ENCODE results near the gene TENM3.

Gene TENM3

DNA sequence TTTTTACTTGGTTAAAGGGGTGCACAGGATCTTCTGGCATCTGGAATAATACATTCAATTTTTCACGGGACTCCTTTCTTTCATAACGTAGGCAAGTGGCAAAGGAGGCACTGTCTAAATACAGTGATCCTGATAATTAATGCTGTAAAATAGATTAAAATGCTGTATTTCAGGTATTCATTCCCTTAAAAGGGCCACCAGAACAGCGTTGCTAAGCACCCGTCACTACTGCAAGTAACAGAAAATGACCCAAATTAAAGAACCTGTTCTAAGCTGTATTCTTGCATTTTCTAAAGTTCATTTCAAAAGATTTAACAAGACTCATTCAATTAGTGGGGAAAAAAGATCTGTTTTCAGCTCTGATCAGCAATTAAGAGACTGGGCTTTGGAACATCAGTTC, 208.2 kb downstream of the TENM3 start:
- H3K4me3 ChIP-seq (ENCODE audit: low read depth in 1 of 2, low read length in 2 of 2) = no peak overlapping the region
- H3K27ac ChIP-seq (ENCODE audit: low read depth, low read length) = no peak overlapping the region
- H3K9me3 ChIP-seq (ENCODE audit: control insufficient read depth in 1 of 2, low read length in 2 of 2) = no peaks in the 10 kb centered on the region
- no peaks in the 10 kb centered on the region for H3K36me3 ChIP-seq (ENCODE audit: control insufficient read depth in 1 of 2, insufficient read depth in 2 of 2, low read length in 2 of 2)
- no peak overlapping the region for H3K9ac ChIP-seq (ENCODE audit: low read depth in 1 of 2, low read length in 2 of 2)
- peaks cover 19 to 41% of the 10 kb centered on the region in 2 donors for H3K27me3 ChIP-seq (ENCODE audit: control insufficient read depth in 1 of 2, insufficient read depth in 2 of 2, low read length in 2 of 2)
- peaks cover 7% of the 10 kb centered on the region in 2 donors for H3K4me1 ChIP-seq (ENCODE audit: control insufficient read depth in 1 of 2, insufficient read depth in 2 of 2, low read length in 2 of 2)

- Histone ChIP-seq H3K4me1 (ENCODE audit: control insufficient read depth in 1 of 2, insufficient read depth in 2 of 2, low read length in 2 of 2) (peaks cover 7% of the 10 kb centered on the region in 2 donors), H3K27me3 (ENCODE audit: control insufficient read depth in 1 of 2, insufficient read depth in 2 of 2, low read length in 2 of 2) (peaks cover 15 to 27% of the 10 kb centered on the region in 2 donors), H3K4me3 (ENCODE audit: low read depth in 1 of 2, low read length in 2 of 2) (no peak overlapping the region), H3K36me3 (ENCODE audit: control insufficient read depth in 1 of 2, insufficient read depth in 2 of 2, low read length in 2 of 2) (no peaks in the 10 kb centered on the region), H3K9ac (ENCODE audit: low read depth in 1 of 2, low read length in 2 of 2) (no peak overlapping the region), H3K9me3 (ENCODE audit: control insufficient read depth in 1 of 2, low read length in 2 of 2) (no peaks in the 10 kb centered on the region), H3K27ac (ENCODE audit: low read depth, low read length) (no peak overlapping the region)
Observed at GRCh38 chr4:182453830-182454229, 210.6 kb downstream of the TENM3 start.

DNA sequence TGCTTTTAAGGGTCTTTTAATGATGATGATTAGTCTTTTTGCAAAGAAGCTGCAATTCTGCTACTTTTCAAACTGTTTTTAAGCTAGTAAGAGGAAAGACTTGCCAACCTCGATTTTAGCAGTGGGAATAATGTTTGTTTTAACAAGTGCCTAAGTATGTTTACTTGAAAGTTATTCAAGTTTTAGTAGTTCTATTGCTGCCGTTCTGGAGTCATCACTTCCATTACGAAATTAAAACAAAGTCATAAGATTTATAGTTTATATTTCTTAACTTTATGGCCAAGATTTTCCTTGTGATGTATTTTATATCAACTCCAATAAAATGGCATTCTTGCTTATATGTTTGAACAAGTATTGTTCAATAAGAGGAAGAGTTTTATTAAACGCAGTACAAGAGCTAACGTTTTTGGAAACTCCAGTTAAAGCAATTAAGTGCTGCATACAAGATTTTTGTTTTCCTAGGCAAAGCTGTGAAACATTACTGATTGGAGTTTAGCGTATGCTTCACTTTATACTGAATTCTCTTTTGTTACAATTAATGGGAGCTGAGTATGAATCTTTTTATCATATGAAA, 211.3 kb downstream of the TENM3 start:
- Histone ChIP-seq H3K4me1 (ENCODE audit: control insufficient read depth in 1 of 2, insufficient read depth in 2 of 2, low read length in 2 of 2) (peaks cover 3% of the 10 kb centered on the region in 2 donors), H3K27me3 (ENCODE audit: control insufficient read depth in 1 of 2, insufficient read depth in 2 of 2, low read length in 2 of 2) (peaks cover 12 to 22% of the 10 kb centered on the region in 2 donors)

DNA sequence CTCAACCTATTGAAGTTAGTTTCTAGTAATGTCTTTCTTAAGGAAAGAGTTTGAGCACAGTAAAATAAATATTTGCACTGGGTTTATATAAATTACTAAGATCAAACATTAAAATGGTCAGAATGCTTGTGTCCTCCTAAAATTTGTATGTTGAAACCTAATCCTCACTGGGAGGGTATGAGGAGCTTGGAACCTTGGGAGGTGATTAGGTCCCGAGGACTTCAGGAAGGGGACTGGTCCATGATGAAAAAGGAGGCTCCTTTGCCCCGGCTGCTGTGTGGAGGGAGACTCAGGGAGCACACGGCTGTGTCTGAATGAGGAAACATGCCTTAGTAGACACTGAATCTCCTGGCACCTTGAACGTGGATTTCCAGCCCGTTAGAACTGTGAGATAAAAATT, 221.9 kb downstream of the TENM3 start:
- no peak overlapping the region for H3K27ac ChIP-seq (ENCODE audit: low read depth, low read length)
- no peak overlapping the region for H3K4me3 ChIP-seq (ENCODE audit: low read depth in 1 of 2, low read length in 2 of 2)
- no peak overlapping the region for H3K9ac ChIP-seq (ENCODE audit: low read depth in 1 of 2, low read length in 2 of 2)

More for the DNA sequence above, 211.3 kb downstream of the TENM3 start:
- Histone ChIP-seq H3K27ac (ENCODE audit: low read depth, low read length) (no peak overlapping the region), H3K9ac (ENCODE audit: low read depth in 1 of 2, low read length in 2 of 2) (no peak overlapping the region), H3K36me3 (ENCODE audit: control insufficient read depth in 1 of 2, insufficient read depth in 2 of 2, low read length in 2 of 2) (no peaks in the 10 kb centered on the region), H3K9me3 (ENCODE audit: control insufficient read depth in 1 of 2, low read length in 2 of 2) (no peaks in the 10 kb centered on the region), H3K4me3 (ENCODE audit: low read depth in 1 of 2, low read length in 2 of 2) (no peak overlapping the region)

GRCh38 chr4:182465979-182466378, 222.8 kb downstream of the TENM3 start:
- no peak overlapping the region for H3K9ac ChIP-seq (ENCODE audit: low read depth in 1 of 2, low read length in 2 of 2)
- no peak overlapping the region for H3K4me3 ChIP-seq (ENCODE audit: low read depth in 1 of 2, low read length in 2 of 2)
- H3K4me1 ChIP-seq (ENCODE audit: control insufficient read depth in 1 of 2, insufficient read depth in 2 of 2, low read length in 2 of 2) = no peaks in the 10 kb centered on the region
- H3K9me3 ChIP-seq (ENCODE audit: control insufficient read depth in 1 of 2, low read length in 2 of 2) = no peaks in the 10 kb centered on the region
- H3K27me3 ChIP-seq (ENCODE audit: control insufficient read depth in 1 of 2, insufficient read depth in 2 of 2, low read length in 2 of 2) = no peaks in the 10 kb centered on the region
- H3K36me3 ChIP-seq (ENCODE audit: control insufficient read depth in 1 of 2, insufficient read depth in 2 of 2, low read length in 2 of 2) = no peaks in the 10 kb centered on the region
- H3K27ac ChIP-seq (ENCODE audit: low read depth, low read length) = no peak overlapping the region

More for the DNA sequence above, 221.9 kb downstream of the TENM3 start:
- no peaks in the 10 kb centered on the region for H3K4me1 ChIP-seq (ENCODE audit: control insufficient read depth in 1 of 2, insufficient read depth in 2 of 2, low read length in 2 of 2)
- H3K36me3 ChIP-seq (ENCODE audit: control insufficient read depth in 1 of 2, insufficient read depth in 2 of 2, low read length in 2 of 2) = no peaks in the 10 kb centered on the region
- H3K27me3 ChIP-seq (ENCODE audit: control insufficient read depth in 1 of 2, insufficient read depth in 2 of 2, low read length in 2 of 2) = no peaks in the 10 kb centered on the region
- H3K9me3 ChIP-seq (ENCODE audit: control insufficient read depth in 1 of 2, low read length in 2 of 2) = no peaks in the 10 kb centered on the region

GRCh38 chr4:182470215-182470614, 227.0 kb downstream of the TENM3 start:
- Histone ChIP-seq H3K9me3 (ENCODE audit: control insufficient read depth in 1 of 2, low read length in 2 of 2) (peaks cover 0 to 4% of the 10 kb centered on the region in 2 donors), H3K36me3 (ENCODE audit: control insufficient read depth in 1 of 2, insufficient read depth in 2 of 2, low read length in 2 of 2) (no peaks in the 10 kb centered on the region), H3K27ac (ENCODE audit: low read depth, low read length) (no peak overlapping the region)

GRCh38 chr4:182475539-182475938, 232.3 kb downstream of the TENM3 start:
- Histone ChIP-seq H3K9me3 (ENCODE audit: control insufficient read depth in 1 of 2, low read length in 2 of 2) (peaks cover 0 to 4% of the 10 kb centered on the region in 2 donors), H3K27ac (ENCODE audit: low read depth, low read length) (no peak overlapping the region), H3K27me3 (ENCODE audit: control insufficient read depth in 1 of 2, insufficient read depth in 2 of 2, low read length in 2 of 2) (no peaks in the 10 kb centered on the region), H3K4me1 (ENCODE audit: control insufficient read depth in 1 of 2, insufficient read depth in 2 of 2, low read length in 2 of 2) (no peaks in the 10 kb centered on the region), H3K9ac (ENCODE audit: low read depth in 1 of 2, low read length in 2 of 2) (no peak overlapping the region), H3K4me3 (ENCODE audit: low read depth in 1 of 2, low read length in 2 of 2) (no peak overlapping the region), H3K36me3 (ENCODE audit: control insufficient read depth in 1 of 2, insufficient read depth in 2 of 2, low read length in 2 of 2) (no peaks in the 10 kb centered on the region)

More at GRCh38 chr4:182470215-182470614, 227.0 kb downstream of the TENM3 start:
- Histone ChIP-seq H3K4me1 (ENCODE audit: control insufficient read depth in 1 of 2, insufficient read depth in 2 of 2, low read length in 2 of 2) (no peaks in the 10 kb centered on the region), H3K4me3 (ENCODE audit: low read depth in 1 of 2, low read length in 2 of 2) (no peak overlapping the region), H3K9ac (ENCODE audit: low read depth in 1 of 2, low read length in 2 of 2) (no peak overlapping the region), H3K27me3 (ENCODE audit: control insufficient read depth in 1 of 2, insufficient read depth in 2 of 2, low read length in 2 of 2) (no peaks in the 10 kb centered on the region)

DNA sequence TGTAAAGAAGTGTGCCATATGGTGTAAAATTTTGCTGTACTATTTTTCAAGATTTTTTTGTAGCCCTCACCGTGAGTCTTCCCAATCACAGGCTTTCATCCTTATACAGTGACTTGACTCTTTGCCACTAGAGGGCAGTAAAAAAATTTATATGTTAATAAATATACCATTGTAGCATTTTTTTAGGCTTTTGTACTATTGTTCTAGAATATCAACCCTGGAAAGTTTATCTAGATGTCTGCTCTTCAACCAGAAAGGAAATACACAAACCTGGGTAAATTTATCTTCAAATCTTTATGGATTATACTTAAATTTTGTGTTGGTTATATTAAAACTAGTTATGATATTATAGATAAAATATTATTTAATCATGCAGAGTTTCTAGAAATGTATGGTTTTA, 235.3 kb downstream of the TENM3 start:
- Histone ChIP-seq H3K9me3 (ENCODE audit: control insufficient read depth in 1 of 2, low read length in 2 of 2) (no peaks in the 10 kb centered on the region), H3K4me3 (ENCODE audit: low read depth in 1 of 2, low read length in 2 of 2) (no peak overlapping the region), H3K4me1 (ENCODE audit: control insufficient read depth in 1 of 2, insufficient read depth in 2 of 2, low read length in 2 of 2) (no peaks in the 10 kb centered on the region), H3K36me3 (ENCODE audit: control insufficient read depth in 1 of 2, insufficient read depth in 2 of 2, low read length in 2 of 2) (no peaks in the 10 kb centered on the region), H3K27me3 (ENCODE audit: control insufficient read depth in 1 of 2, insufficient read depth in 2 of 2, low read length in 2 of 2) (no peaks in the 10 kb centered on the region), H3K9ac (ENCODE audit: low read depth in 1 of 2, low read length in 2 of 2) (no peak overlapping the region), H3K27ac (ENCODE audit: low read depth, low read length) (no peak overlapping the region)

DNA sequence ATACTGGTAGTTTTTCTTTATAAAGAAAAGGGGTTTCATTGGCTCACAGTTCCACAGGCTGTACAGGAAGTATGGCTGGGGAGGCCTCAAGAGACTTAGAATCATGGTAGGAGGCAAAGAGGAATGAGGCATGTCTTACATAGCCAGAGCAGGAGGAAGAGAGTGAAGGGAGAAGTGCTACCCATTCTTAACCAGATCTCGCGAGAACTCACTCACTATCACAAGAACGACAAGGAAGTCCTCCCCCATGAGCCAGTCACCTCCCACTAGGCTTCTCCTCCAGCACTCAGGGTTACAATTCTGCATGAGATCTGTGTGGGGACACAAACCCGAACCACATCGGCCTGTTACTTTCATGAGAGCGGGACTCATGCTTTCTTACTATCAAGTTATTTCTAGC, 240.5 kb downstream of the TENM3 start:
- Histone ChIP-seq H3K36me3 (ENCODE audit: control insufficient read depth in 1 of 2, insufficient read depth in 2 of 2, low read length in 2 of 2) (no peaks in the 10 kb centered on the region), H3K4me1 (ENCODE audit: control insufficient read depth in 1 of 2, insufficient read depth in 2 of 2, low read length in 2 of 2) (no peaks in the 10 kb centered on the region), H3K4me3 (ENCODE audit: low read depth in 1 of 2, low read length in 2 of 2) (no peak overlapping the region), H3K9ac (ENCODE audit: low read depth in 1 of 2, low read length in 2 of 2) (no peak overlapping the region), H3K27me3 (ENCODE audit: control insufficient read depth in 1 of 2, insufficient read depth in 2 of 2, low read length in 2 of 2) (no peaks in the 10 kb centered on the region), H3K27ac (ENCODE audit: low read depth, low read length) (no peak overlapping the region), H3K9me3 (ENCODE audit: control insufficient read depth in 1 of 2, low read length in 2 of 2) (no peaks in the 10 kb centered on the region)

DNA sequence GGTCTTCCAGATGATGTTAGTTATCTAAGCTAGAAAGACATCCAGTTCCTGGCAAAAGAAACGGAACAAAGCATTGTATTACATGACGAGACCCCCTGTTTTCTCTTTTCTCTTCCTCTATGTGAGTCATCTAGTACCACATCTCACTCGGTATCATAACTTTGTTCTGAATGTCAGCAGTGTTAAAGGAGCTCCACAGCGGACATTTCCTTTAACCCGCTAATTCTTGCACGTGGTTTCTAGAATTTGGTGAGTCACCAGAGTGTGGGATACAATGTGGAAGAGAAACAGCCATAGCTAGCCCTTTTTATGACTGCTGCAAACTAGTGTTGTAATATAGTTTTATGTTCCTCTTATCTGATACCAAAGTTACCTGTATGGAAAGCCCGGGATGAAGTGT, 243.7 kb downstream of the TENM3 start:
- Histone ChIP-seq H3K4me1 (ENCODE audit: control insufficient read depth in 1 of 2, insufficient read depth in 2 of 2, low read length in 2 of 2) (peaks cover 0 to 2% of the 10 kb centered on the region in 2 donors), H3K4me3 (ENCODE audit: low read depth in 1 of 2, low read length in 2 of 2) (no peak overlapping the region), H3K9ac (ENCODE audit: low read depth in 1 of 2, low read length in 2 of 2) (no peak overlapping the region), H3K9me3 (ENCODE audit: control insufficient read depth in 1 of 2, low read length in 2 of 2) (no peaks in the 10 kb centered on the region), H3K27me3 (ENCODE audit: control insufficient read depth in 1 of 2, insufficient read depth in 2 of 2, low read length in 2 of 2) (no peaks in the 10 kb centered on the region), H3K27ac (ENCODE audit: low read depth, low read length) (no peak overlapping the region), H3K36me3 (ENCODE audit: control insufficient read depth in 1 of 2, insufficient read depth in 2 of 2, low read length in 2 of 2) (no peaks in the 10 kb centered on the region)

GRCh38 chr4:182488896-182489295, 245.7 kb downstream of the TENM3 start:
- Histone ChIP-seq H3K4me3 (ENCODE audit: low read depth in 1 of 2, low read length in 2 of 2) (no peak overlapping the region), H3K9ac (ENCODE audit: low read depth in 1 of 2, low read length in 2 of 2) (no peak overlapping the region), H3K27me3 (ENCODE audit: control insufficient read depth in 1 of 2, insufficient read depth in 2 of 2, low read length in 2 of 2) (no peaks in the 10 kb centered on the region), H3K27ac (ENCODE audit: low read depth, low read length) (no peak overlapping the region), H3K36me3 (ENCODE audit: control insufficient read depth in 1 of 2, insufficient read depth in 2 of 2, low read length in 2 of 2) (no peaks in the 10 kb centered on the region), H3K9me3 (ENCODE audit: control insufficient read depth in 1 of 2, low read length in 2 of 2) (no peaks in the 10 kb centered on the region), H3K4me1 (ENCODE audit: control insufficient read depth in 1 of 2, insufficient read depth in 2 of 2, low read length in 2 of 2) (peaks cover 0 to 5% of the 10 kb centered on the region in 2 donors)
